Keratinocyte (primary cell): ENCODE data around the gene VPS33B. TPM values are rescaled to one million over a fixed set of nuclear protein-coding genes. Genes with fewer than 3 reads are reported as not detected.

Experiments
- DNase-seq: peaks from one replicate; pipeline ENCODE4 v3.0.0-alpha.2; 2011; ENCODE audit warnings: low read depth, missing footprints, low spot score
- FAIRE-seq: peaks from 2 replicates; lab custom pipeline; 2011; peaks lifted over from hg19 to GRCh38; lab: Jason Lieb, UNC
- H2AFZ ChIP-seq: 2 replicates; pipeline ENCODE4 v1.6.0; 2012; ENCODE audit warnings: low read length, control low read depth, inconsistent platforms; ENCODE audit not compliant: control insufficient read depth
- H3K27ac ChIP-seq: 2 replicates; pipeline ENCODE4 v1.5.1; 2011; ENCODE audit warnings: low read length; ENCODE audit not compliant: control insufficient read depth, insufficient read depth
- H3K27me3 ChIP-seq: 3 replicates; pipeline ENCODE4 v1.6.0; 2011; ENCODE audit warnings: low read length; ENCODE audit not compliant: control insufficient read depth, insufficient read depth; ENCODE audit errors: extremely low read depth
- H3K36me3 ChIP-seq, 2 experiments: 2 replicates in 1 of 2; 3 replicates in 1 of 2; pipeline ENCODE4 v1.5.1; 2011; ENCODE audit warnings: low read length in 2 of 2, mild to moderate bottlenecking in 1 of 2; ENCODE audit not compliant: control insufficient read depth in 2 of 2, insufficient read depth in 2 of 2; ENCODE audit errors: extremely low read depth in 1 of 2
- H3K4me1 ChIP-seq: 3 replicates; pipeline ENCODE4 v1.5.1; 2011; ENCODE audit warnings: low read length; ENCODE audit not compliant: control insufficient read depth, insufficient read depth; ENCODE audit errors: extremely low read depth
- H3K4me2 ChIP-seq: 3 replicates; pipeline ENCODE4 v1.6.0; 2011; ENCODE audit warnings: low read depth, low read length; ENCODE audit not compliant: control insufficient read depth, insufficient read depth; ENCODE audit errors: extremely low read depth
- H3K4me3 ChIP-seq, 3 experiments: fragments of 200-600 bp in 1 of 3; sonication (generic) in 1 of 3; 2 replicates in 2 of 3; 3 replicates in 1 of 3; pipeline ENCODE4 v1.5.1; 2011 to 2016; ENCODE audit warnings: low read length in 3 of 3, mild to moderate bottlenecking in 3 of 3, control low read depth in 2 of 3, inconsistent platforms in 1 of 3, low read depth in 1 of 3, mixed read lengths in 1 of 3, mixed run types in 1 of 3, moderate library complexity in 1 of 3; ENCODE audit not compliant: control insufficient read depth in 2 of 3, insufficient read depth in 2 of 3; ENCODE audit errors: extremely low read depth in 1 of 3
- H3K79me2 ChIP-seq: 2 replicates; pipeline ENCODE4 v1.6.0; 2012; ENCODE audit warnings: low read length; ENCODE audit not compliant: control insufficient read depth, insufficient read depth
- H3K9ac ChIP-seq: 3 replicates; pipeline ENCODE4 v1.6.0; 2011; ENCODE audit warnings: low read length; ENCODE audit not compliant: control insufficient read depth, insufficient read depth; ENCODE audit errors: extremely low read depth
- H3K9me1 ChIP-seq: 3 replicates; pipeline ENCODE4 v1.6.0; 2011; ENCODE audit warnings: low read length; ENCODE audit not compliant: control insufficient read depth, insufficient read depth; ENCODE audit errors: extremely low read depth
- H3K9me3 ChIP-seq: 2 replicates; pipeline ENCODE4 v1.5.1; 2012; ENCODE audit warnings: low read depth, low read length; ENCODE audit not compliant: control insufficient read depth
- H4K20me1 ChIP-seq: 3 replicates; pipeline ENCODE4 v1.6.0; 2011; ENCODE audit warnings: low read length; ENCODE audit not compliant: control insufficient read depth, insufficient read depth; ENCODE audit errors: extremely low read depth
- CTCF ChIP-seq, 3 experiments: IDR thresholded peaks in 1 of 3; conservative IDR thresholded peaks in 1 of 3; optimal IDR thresholded peaks in 1 of 3; 2 replicates in 2 of 3; 3 replicates in 1 of 3; pipeline versions ENCODE3 to v1.5.1; 2011; ENCODE audit warnings: low read length in 3 of 3, mild to moderate bottlenecking in 3 of 3, moderate library complexity in 2 of 3, control low read depth in 1 of 3, inconsistent platforms in 1 of 3; ENCODE audit not compliant: insufficient read depth in 2 of 3; ENCODE audit errors: extremely low read depth in 1 of 3
- EZH2 ChIP-seq: IDR thresholded peaks from one replicate; pipeline ENCODE4 v1.6.1; 2012; ENCODE audit warnings: inconsistent platforms, mild to moderate bottlenecking, low read length, moderate library complexity
- dilution Hi-C: fragments of 300-500 bp; cut with MboI; formaldehyde crosslinking; loops from one replicate; pipeline ENCODE4 v1.7.0; 2020; ENCODE audit warnings: low sequenced_read_pairs; ENCODE audit not compliant: extremely low pct_ligation_motif_present
- polyA plus RNA-seq, 5 experiments: library from polyadenylated mRNA; depleted of rRNA in 3 of 5; stranded (reverse) in 3 of 5; stranded (forward) in 1 of 5; unstranded in 1 of 5; fragments of >200 nt; gene quantifications; 1 replicate in 1 of 5; 2 replicates in 3 of 5; 3 replicates in 1 of 5; pipeline versions ENCODE4 v1.2.1 to v1.2.3, GENCODE V29; 2011 to 2012; ENCODE audit warnings: missing spikeins in 2 of 5, low read depth in 1 of 5, low replicate concordance in 1 of 5

The VPS33B gene
- polyA plus RNA-seq, 1 donor (not counting 4 experiments of a cell fraction or from before 2014, with no cell fraction given): 20.2 TPM

GRCh38 chr15:91043202-91043874 is 20.9 kb upstream of the VPS33B start:
- no peak overlapping the region for H3K4me2 ChIP-seq
- no peak overlapping the region for H3K27ac ChIP-seq
- H2AFZ ChIP-seq: no peak overlapping the region
- H3K79me2 ChIP-seq: no peaks in the 10 kb centered on the region
- no peaks in the 10 kb centered on the region for H3K27me3 ChIP-seq
- H3K4me1 ChIP-seq: no peaks in the 10 kb centered on the region
- H3K9me1 ChIP-seq: no peaks in the 10 kb centered on the region
- no peaks in the 10 kb centered on the region for H4K20me1 ChIP-seq
- no peak for FAIRE-seq
- no peaks in the 10 kb centered on the region for H3K9me3 ChIP-seq
- DNase-seq: no peak
- dilution Hi-C loops: no loop called here
- H3K4me3 ChIP-seq: no peak overlapping the region
- TF ChIP-seq EZH2: no peak
- no peak for TF ChIP-seq CTCF (optimal IDR thresholded peaks at IDR 0.05 in 1 of 3, IDR thresholded peaks at IDR 0.05 in 1 of 3, conservative IDR thresholded peaks at IDR 0.05 in 1 of 3; ENCODE audit: extremely low read depth in 1 of 3, insufficient read depth in 2 of 3, low read length in 3 of 3)
- H3K36me3 ChIP-seq: no peaks in the 10 kb centered on the region
- H3K9ac ChIP-seq: no peak overlapping the region

DNA sequence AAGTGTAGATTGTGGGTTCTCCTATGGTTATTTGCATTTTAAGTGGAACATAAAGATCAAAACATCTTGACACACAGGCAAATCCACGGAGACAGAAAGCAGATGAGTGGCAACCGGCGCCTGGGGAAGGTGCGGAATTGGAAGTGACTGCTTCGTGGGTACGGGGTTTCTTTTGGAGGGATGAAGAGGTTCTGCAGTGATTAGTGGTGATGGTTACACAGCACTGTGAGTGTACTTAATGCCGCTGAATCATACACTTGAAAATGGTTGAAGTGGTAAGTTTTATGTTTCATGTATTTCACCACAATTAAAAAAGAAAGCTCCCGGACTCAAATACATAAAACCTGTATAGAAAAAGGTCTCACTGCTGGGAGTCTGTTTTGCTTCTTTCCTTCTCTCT is 18.5 kb upstream of the VPS33B start:
- no peaks in the 10 kb centered on the region for H3K79me2 ChIP-seq

More for the DNA sequence above, 18.5 kb upstream of the VPS33B start:
- Histone ChIP-seq H3K9me3 (no peaks in the 10 kb centered on the region), H3K4me3 (no peak overlapping the region), H3K27ac (no peak overlapping the region), H3K9ac (no peak overlapping the region), H3K27me3 (no peaks in the 10 kb centered on the region), H4K20me1 (no peaks in the 10 kb centered on the region), H2AFZ (no peak overlapping the region), H3K36me3 (no peaks in the 10 kb centered on the region), H3K9me1 (no peaks in the 10 kb centered on the region), H3K4me2 (no peak overlapping the region), H3K4me1 (no peaks in the 10 kb centered on the region)
- dilution Hi-C loops: no loop called here
- FAIRE-seq (no peak), DNase-seq (no peak)
- TF ChIP-seq CTCF (optimal IDR thresholded peaks at IDR 0.05 in 1 of 3, IDR thresholded peaks at IDR 0.05 in 1 of 3, conservative IDR thresholded peaks at IDR 0.05 in 1 of 3; ENCODE audit: extremely low read depth in 1 of 3, insufficient read depth in 2 of 3, low read length in 3 of 3) (no peak), EZH2 (no peak)
